ENCODE results near the gene SGTA.

- TF ChIP-seq, protein P1, sequence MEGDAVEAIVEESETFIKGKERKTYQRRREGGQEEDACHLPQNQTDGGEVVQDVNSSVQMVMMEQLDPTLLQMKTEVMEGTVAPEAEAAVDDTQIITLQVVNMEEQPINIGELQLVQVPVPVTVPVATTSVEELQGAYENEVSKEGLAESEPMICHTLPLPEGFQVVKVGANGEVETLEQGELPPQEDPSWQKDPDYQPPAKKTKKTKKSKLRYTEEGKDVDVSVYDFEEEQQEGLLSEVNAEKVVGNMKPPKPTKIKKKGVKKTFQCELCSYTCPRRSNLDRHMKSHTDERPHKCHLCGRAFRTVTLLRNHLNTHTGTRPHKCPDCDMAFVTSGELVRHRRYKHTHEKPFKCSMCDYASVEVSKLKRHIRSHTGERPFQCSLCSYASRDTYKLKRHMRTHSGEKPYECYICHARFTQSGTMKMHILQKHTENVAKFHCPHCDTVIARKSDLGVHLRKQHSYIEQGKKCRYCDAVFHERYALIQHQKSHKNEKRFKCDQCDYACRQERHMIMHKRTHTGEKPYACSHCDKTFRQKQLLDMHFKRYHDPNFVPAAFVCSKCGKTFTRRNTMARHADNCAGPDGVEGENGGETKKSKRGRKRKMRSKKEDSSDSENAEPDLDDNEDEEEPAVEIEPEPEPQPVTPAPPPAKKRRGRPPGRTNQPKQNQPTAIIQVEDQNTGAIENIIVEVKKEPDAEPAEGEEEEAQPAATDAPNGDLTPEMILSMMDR (IDR thresholded peaks at IDR 0.05; ENCODE audit: insufficient read depth, low read length, poor library complexity, severe bottlenecking): no peak
- TF ChIP-seq EZH2phosphoT487 (conservative IDR thresholded peaks at IDR 0.05; ENCODE audit: low read length): no peak
Measured at GRCh38 chr19:2755811-2756210, 27.3 kb downstream of the SGTA start.

Data from SU-DHL-6 (cell line).